ENCODE data around the gene INPP5E. TPM values are rescaled to one million over a fixed set of nuclear protein-coding genes. Genes with fewer than 3 reads are reported as not detected.

Gene INPP5E
- total RNA-seq, 1 donor from 2014 or later: 5.3 TPM

- no peak for DNase-seq (ENCODE audit: low spot score)
These were observed 11.7 kb upstream of the INPP5E start for GRCh38 chr9:136451221-136451877.

DNA sequence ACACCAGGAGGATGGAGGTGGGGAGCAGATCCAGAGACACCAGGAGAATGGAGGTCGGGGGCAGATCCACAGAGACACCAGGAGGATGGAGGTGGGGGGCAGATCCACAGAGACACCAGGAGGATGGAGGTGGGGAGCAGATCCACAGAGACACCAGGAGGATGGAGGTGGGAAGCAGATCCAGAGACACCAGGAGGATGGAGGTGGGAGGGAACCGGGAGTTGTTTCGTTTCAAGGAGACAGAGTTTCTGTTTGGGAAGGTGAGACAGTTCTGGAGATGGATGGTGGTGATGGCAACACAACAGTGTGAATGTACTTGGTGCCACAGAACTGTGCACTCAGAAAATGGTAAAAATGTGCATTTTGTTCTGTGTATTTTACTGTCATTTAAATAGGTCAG, 9.0 kb upstream of the INPP5E start:
- DNase-seq (ENCODE audit: low spot score): no peak

- no peak for DNase-seq (ENCODE audit: low spot score)
These were observed 7.6 kb upstream of the INPP5E start for GRCh38 chr9:136447173-136447778.

DNA sequence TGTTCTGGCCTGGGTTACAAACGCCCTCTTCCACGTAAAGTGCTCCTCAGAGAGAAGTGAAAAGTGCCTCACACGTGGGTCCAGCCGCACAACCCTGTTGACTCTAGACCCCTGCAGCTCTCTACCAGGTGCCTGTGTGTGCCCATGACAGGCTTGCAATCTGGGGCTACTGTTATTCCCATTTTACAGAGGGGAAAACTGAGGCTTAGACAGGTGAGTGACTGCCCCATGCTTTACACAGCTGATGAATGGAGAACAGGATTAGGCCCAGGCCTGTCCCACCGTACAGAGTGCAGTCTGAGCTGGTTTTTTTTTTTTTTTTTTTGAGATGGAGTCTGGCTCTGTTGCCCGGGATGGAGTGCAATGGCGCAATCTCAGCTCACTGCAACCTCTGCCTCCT, 6.2 kb upstream of the INPP5E start:
- DNase-seq (ENCODE audit: low spot score): no peak

DNA sequence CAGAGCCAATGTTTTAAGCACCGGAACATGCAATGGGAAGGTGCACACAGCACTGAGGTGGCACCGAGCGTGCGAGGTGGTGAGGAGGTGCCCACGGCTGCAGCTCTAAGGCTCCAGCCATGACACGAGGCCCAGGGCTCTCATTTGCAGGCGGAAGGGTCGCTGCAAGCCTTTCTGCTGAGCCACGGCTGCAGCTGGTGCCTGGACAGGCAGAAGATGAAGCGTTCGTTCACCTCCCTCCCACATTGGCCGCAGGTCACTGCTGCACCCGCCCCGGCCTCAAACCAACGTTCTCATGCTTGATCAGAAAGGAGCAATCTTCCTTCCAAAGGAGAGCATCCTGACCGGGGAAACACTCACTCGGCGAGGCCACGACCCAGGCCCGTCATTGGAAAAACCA, 4.5 kb upstream of the INPP5E start:
- DNase-seq (ENCODE audit: low spot score): no peak

DNA sequence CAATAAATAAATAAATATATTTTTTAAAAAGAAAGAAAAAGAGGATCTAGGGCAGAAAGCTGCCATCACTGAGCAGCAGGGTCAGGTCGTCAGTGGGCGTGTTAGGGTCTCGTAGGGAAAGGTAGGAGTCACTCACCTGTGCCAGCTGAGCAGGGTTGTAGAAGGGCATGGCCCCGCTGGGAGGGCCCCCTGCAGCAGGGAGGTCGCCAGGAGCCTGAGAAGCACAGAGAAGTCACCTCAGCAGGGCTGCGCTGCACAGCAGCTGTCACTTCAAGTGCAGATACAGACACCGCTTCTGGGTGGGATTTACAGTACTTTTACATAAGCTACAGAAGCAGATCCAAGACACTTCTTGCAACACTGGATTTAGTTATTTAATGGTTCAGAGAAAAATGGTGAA, 4.0 kb upstream of the INPP5E start:
- DNase-seq (ENCODE audit: low spot score): no peak

DNA sequence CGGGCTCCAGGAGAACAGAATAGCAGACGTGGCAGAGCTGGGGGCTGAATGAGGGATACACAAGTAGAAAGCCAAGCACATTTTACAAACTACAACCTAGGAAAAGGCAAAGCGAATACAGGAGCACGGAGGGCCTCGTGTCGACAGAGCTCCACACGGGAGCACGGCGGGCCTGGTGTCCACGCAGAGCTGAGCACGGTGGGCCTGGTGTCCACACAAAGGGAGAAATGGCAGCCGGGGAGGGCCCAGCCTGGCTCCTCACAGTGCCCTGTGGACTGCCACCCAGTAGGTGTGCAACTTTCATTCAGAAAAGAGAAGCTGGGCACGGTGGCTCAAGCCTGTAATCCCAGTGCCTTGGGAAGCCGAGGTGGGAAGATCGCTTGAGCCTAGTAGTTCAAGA, 3.4 kb upstream of the INPP5E start:
- no peak for DNase-seq (ENCODE audit: low spot score)

DNA sequence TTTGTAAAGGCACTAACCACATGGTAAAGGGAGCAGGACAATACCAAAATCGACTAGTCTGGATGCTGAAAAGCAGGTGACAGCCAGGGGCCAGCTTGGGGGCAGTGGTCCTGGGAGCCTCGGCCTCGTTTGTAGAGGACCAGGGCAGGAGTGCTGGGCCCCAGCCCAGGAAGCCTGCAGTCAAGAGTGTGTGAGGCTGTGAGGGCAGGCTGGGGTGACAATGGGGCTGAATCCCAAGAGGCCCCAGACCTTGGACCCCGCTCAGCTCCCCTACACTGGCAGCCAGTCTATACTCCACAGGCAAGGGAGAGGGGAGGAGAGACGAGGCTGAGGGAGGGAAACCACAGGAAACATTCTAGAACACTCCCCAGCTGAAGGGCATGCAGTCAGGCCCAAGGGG, 2.6 kb upstream of the INPP5E start:
- no peak for DNase-seq (ENCODE audit: low spot score)

DNA sequence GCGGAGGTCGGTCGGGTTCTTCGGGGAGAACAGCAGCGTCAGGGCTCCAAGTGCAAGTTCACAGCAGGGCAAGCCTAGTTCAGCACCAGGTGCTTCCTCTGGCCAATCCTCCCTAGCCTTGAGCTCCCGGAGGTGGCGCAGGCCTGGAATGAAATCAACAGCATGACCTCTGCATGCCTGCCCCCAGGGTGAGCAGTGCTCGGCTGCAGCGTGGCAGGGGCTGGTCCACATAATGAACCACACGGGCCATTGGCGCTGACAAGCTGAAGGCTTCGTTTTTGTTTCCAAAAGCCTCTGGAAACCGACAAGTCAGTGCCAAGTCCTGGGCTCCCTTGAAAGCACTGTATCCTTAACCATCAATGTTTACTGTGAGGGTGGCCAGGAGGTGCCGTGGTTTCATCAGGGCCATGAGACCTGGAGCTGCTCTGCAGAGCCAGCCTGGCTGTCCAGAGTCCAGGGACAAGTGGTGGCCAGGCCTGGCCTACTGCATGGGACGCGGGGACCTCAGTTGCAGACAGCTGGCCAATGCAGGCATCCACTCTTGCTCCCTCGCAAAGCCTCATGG, 2.1 kb upstream of the INPP5E start:
- DNase-seq (ENCODE audit: low spot score): no peak

- DNase-seq (ENCODE audit: low spot score): no peak
These were observed 1.6 kb upstream of the INPP5E start for GRCh38 chr9:136441191-136441680.

- peak; percentile 23 for DNase-seq (ENCODE audit: low spot score)
These were observed 831 bp downstream of the INPP5E start for GRCh38 chr9:136438548-136439480.

GRCh38 chr9:136437839-136438547, 1.7 kb downstream of the INPP5E start:
- DNase-seq (ENCODE audit: low spot score): no peak

DNA sequence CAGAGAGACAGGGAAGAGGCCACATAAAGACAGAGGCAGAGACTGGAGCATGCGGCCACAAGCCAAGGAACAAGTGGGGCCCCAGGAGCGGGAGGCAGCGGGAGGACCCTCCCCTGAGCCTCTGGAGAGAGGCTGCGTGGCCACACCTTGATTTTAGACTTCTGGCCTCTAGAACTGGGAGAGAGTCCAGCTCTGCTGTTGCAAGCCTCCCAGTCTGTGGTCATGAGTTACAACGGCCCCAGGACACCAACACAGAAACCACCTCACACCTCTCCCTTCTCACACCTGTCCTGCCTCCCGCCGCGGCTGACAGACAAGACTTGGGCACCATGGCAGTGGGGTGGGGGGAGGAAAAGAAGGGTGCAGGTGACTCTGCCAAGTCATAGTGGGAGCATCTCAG, 2.2 kb downstream of the INPP5E start:
- no peak for DNase-seq (ENCODE audit: low spot score)

- no peak for DNase-seq (ENCODE audit: low spot score)
These were observed 3.5 kb downstream of the INPP5E start for GRCh38 chr9:136436055-136436634.

GRCh38 chr9:136434580-136435169, 5.0 kb downstream of the INPP5E start:
- no peak for DNase-seq (ENCODE audit: low spot score)

DNA sequence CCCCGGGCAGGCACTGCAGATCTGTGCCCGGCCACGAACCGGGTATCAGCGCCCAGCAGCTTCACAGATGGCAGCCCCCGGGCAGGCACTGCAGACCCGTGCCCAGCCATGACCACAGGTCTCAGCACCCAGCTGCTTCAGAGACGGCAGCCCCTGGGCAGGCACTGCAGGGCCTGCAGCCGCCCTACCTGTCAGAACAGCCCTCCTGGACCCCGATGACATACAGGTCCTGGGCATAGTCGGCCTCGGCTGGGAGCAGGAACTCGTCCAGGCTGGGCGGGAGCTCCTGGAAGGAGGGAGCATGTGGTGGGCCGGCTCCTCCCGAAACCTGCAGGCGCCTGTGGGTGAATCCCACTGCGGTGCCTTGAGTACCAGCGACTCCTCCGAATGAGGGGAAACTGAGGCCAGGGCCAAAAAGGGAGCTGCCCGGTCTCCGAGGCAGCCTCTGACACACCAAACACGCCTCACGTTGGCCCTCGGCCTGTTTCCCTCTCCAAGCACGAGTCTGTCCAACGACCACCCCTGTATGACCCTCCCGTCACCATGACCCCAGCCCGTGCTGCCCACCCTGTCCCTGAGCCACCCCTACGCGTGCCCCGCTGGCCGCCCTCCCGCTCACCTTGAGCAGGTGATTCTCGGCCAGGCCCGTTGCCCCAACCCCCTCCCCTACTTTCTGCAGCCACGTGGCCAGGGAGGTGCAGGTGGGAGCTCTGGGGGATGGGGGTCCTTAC, 5.6 kb downstream of the INPP5E start:
- DNase-seq (ENCODE audit: low spot score): no peak

DNA sequence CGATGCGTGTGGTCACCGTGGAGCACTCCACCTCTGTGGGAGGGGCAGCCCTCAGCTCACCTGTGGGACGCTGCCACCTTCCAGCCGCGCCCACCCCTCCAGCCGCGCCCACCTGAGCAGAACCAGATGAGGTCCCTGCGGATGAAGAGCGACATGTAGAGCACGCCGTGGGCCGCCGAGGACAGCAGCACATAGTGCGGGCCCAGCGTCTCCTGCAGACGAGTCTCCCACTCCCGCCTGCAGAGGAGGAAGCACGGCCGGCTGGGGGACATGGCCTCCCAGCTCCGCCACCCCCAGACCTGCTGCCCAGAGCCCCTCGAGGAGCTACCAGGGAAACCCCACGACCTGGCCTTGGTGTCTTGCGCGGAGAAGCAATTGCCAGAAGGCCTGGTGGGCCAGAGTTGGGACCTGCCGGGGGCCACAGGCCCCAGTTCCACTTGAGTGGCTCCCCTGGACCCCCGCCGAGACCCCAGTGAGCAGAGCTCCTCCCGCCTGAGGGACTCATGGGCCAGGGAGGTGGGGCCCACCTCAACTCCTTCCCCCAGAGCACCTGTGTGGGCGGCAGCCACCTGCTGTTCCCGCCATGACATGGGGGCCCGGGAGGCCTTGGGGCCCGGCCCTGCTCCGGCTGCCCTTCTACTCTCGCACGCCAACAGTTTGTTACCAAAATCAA, 6.5 kb downstream of the INPP5E start:
- no peak for DNase-seq (ENCODE audit: low spot score)

DNA sequence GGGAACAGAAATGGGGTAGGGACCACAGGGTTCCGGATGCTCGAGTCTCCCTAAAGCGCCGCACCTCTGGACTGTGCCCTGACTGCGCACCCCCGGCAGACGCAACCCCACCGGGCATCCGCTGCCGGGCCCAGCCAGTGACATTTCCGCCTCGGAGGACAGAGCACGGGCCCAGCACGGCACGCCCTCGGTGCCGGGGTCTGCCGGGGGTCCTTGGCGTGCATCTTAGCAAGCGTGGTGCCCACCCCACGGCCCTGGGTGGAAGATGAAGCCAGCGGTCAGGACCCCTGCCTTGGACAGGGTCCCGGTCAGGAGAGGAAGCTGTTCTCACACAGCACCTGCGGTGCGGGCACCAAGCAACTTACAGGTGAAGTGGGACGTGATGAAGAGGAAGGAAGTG, 7.1 kb downstream of the INPP5E start:
- DNase-seq (ENCODE audit: low spot score): no peak

- DNase-seq (ENCODE audit: low spot score): no peak
These were observed 7.8 kb downstream of the INPP5E start for GRCh38 chr9:136431782-136432350.

Measured in umbilical cord (tissue), 2 donors.